ENCODE data around the gene PRUNE2. TPM values are rescaled to one million over a fixed set of nuclear protein-coding genes. Genes with fewer than 3 reads are reported as not detected.

Gene PRUNE2
- total and polyA plus RNA-seq, 2 of the 13 experiments (the other 11 are each of a cell fraction or from before 2014, with no cell fraction given): 0.02 TPM; not detected in 1

DNA sequence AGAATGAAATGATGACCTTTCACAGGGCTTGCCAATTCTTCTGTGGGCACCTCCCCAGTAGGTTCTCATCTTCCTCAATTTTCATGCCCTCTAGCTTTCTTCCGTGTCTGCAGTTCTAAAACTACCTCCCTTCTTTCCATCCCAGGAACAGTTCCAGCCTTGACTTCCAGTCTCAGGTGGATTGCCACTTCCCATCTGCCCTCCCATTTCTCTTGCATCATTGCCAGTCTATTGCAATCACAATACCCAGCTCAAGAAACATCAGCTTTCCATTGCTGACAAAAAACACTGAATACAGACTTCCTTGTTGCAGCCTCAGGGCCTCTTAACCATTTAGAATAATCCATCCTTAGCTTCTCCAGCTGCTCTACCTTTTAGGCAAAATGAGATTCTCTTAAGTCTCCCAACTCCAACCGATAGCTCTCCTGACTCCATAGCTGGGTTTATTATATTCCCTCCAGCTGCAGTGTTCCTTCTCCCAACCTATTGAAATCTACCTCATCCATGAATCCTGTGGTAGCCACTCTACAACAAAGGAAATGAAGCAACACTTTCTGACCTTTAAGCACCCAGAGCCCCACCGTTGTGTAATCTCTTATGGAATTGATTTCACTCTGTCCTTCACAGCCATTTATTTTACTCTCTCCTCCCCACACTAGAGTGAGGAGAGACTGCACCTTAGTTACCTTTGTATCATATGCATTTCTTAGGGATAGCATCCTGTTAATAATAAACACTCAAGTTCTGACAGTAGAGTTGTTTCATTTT lies 217.3 kb downstream of the PRUNE2 start (continued):
- TF ChIP-seq, protein P1, sequence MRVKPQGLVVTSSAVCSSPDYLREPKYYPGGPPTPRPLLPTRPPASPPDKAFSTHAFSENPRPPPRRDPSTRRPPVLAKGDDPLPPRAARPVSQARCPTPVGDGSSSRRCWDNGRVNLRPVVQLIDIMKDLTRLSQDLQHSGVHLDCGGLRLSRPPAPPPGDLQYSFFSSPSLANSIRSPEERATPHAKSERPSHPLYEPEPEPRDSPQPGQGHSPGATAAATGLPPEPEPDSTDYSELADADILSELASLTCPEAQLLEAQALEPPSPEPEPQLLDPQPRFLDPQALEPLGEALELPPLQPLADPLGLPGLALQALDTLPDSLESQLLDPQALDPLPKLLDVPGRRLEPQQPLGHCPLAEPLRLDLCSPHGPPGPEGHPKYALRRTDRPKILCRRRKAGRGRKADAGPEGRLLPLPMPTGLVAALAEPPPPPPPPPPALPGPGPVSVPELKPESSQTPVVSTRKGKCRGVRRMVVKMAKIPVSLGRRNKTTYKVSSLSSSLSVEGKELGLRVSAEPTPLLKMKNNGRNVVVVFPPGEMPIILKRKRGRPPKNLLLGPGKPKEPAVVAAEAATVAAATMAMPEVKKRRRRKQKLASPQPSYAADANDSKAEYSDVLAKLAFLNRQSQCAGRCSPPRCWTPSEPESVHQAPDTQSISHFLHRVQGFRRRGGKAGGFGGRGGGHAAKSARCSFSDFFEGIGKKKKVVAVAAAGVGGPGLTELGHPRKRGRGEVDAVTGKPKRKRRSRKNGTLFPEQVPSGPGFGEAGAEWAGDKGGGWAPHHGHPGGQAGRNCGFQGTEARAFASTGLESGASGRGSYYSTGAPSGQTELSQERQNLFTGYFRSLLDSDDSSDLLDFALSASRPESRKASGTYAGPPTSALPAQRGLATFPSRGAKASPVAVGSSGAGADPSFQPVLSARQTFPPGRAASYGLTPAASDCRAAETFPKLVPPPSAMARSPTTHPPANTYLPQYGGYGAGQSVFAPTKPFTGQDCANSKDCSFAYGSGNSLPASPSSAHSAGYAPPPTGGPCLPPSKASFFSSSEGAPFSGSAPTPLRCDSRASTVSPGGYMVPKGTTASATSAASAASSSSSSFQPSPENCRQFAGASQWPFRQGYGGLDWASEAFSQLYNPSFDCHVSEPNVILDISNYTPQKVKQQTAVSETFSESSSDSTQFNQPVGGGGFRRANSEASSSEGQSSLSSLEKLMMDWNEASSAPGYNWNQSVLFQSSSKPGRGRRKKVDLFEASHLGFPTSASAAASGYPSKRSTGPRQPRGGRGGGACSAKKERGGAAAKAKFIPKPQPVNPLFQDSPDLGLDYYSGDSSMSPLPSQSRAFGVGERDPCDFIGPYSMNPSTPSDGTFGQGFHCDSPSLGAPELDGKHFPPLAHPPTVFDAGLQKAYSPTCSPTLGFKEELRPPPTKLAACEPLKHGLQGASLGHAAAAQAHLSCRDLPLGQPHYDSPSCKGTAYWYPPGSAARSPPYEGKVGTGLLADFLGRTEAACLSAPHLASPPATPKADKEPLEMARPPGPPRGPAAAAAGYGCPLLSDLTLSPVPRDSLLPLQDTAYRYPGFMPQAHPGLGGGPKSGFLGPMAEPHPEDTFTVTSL (CRISPR knock-in tag; IDR thresholded peaks at IDR 0.05; ENCODE audit: borderline replicate concordance): peak; percentile 45; the same call in 1 of the 2 replicates
- TF ChIP-seq ONECUT2 (CRISPR knock-in tag; IDR thresholded peaks at IDR 0.05): peak; percentile 37; the same call in 1 of the 2 replicates

GRCh38 chr9:76687861-76688391 lies 218.0 kb downstream of the PRUNE2 start:
- no TSS peak for BruUV-seq (replicated peaks)
- Histone ChIP-seq H3K36me3 (replicated peaks in 1 of 2; ENCODE audit: control insufficient read depth in 1 of 2, insufficient read depth in 2 of 2, low read length in 2 of 2) (no peaks in the 10 kb centered on the region), H2AFZ (ENCODE audit: low read length) (no peak overlapping the region), H3K4me1 (ENCODE audit: insufficient read depth, low read length) (peaks cover 31% of the 10 kb centered on the region), H4K20me1 (ENCODE audit: insufficient read depth, low read length) (no peaks in the 10 kb centered on the region), H3K4me3 (replicated peaks in 1 of 3; ENCODE audit: insufficient read depth in 1 of 3, low read depth in 2 of 3, low read length in 3 of 3) (no peak overlapping the region), H3K4me2 (ENCODE audit: low read depth, low read length) (no peak overlapping the region), H3K9me3 (ENCODE audit: low read length) (no peaks in the 10 kb centered on the region), H3K27ac (ENCODE audit: extremely low read length, insufficient read depth, low read length) (no peak overlapping the region), H3K79me2 (ENCODE audit: insufficient read depth, low read length) (no peaks in the 10 kb centered on the region), H3K9ac (ENCODE audit: insufficient read depth, low read depth, low read length) (no peak overlapping the region), H3K27me3 (ENCODE audit: control insufficient read depth in 1 of 2, insufficient read depth in 2 of 2, low read length in 2 of 2) (peaks cover 0 to 8% of the 10 kb centered on the region in 2 experiments; a peak in 1 of 5 replicates)
- in situ Hi-C loops (cut with HindIII; ENCODE audit: extremely low pct_ligation_motif_present, low pct_unique_long_range_greater_than_20kb): no loop called here
- intact Hi-C loops (cut with micrococcal nuclease; ENCODE audit: unreplicated experiment): no loop called here
- POLR2A ChIA-PET: no interaction called here
- CTCF ChIA-PET (ENCODE audit: low intra/inter-chr PET ratio, low total read pairs): no interaction called here
- ATAC-seq (peak; percentile 27; the same call in 1 of the 3 replicates), DNase-seq (ENCODE audit: low spot score) (no peak), FAIRE-seq (no peak)
- WGBS (ENCODE audit: low lambda C conversion rate): 40% methylated on average over 4 of the region's 4 CpGs
- TF ChIP-seq, protein P2, sequence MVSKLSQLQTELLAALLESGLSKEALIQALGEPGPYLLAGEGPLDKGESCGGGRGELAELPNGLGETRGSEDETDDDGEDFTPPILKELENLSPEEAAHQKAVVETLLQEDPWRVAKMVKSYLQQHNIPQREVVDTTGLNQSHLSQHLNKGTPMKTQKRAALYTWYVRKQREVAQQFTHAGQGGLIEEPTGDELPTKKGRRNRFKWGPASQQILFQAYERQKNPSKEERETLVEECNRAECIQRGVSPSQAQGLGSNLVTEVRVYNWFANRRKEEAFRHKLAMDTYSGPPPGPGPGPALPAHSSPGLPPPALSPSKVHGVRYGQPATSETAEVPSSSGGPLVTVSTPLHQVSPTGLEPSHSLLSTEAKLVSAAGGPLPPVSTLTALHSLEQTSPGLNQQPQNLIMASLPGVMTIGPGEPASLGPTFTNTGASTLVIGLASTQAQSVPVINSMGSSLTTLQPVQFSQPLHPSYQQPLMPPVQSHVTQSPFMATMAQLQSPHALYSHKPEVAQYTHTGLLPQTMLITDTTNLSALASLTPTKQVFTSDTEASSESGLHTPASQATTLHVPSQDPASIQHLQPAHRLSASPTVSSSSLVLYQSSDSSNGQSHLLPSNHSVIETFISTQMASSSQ (IDR thresholded peaks at IDR 0.05; ENCODE audit: low read depth): no peak
- TF ChIP-seq, protein P2 (CRISPR knock-in tag; IDR thresholded peaks at IDR 0.05; ENCODE audit: borderline replicate concordance): no peak
- TF ChIP-seq XRCC5 (optimal IDR thresholded peaks at IDR 0.05; ENCODE audit: low read length) (no peak), MXD4 (CRISPR knock-in tag; IDR thresholded peaks at IDR 0.05) (no peak), PPARG (CRISPR knock-in tag; conservative IDR thresholded peaks at IDR 0.05) (no peak), NFKB2 (CRISPR knock-in tag; IDR thresholded peaks at IDR 0.05; ENCODE audit: borderline replicate concordance) (no peak), IKZF5 (CRISPR knock-in tag; IDR thresholded peaks at IDR 0.05) (no peak), ZNF460 (CRISPR knock-in tag; IDR thresholded peaks at IDR 0.05; ENCODE audit: borderline replicate concordance) (no peak), ZNF34 (CRISPR knock-in tag; IDR thresholded peaks at IDR 0.05; ENCODE audit: borderline replicate concordance) (no peak)

Data from HepG2 (cell line).